Neural crest cell (in vitro differentiated cells): ENCODE results near the gene PDYN. TPM values are rescaled to one million over a fixed set of nuclear protein-coding genes. Genes with fewer than 3 reads are reported as not detected.

ENCODE experiments used
- DNase-seq: peaks from one replicate; pipeline ENCODE4 v3.0.0; 2021; ENCODE audit warnings: low read depth, mixed read lengths, low spot score
- H3K27ac Mint-ChIP-seq: one replicate; pipeline ENCODE4 v1.8.0; 2021; ENCODE audit warnings: mild to moderate bottlenecking, mixed read lengths; ENCODE audit not compliant: unreplicated experiment
- H3K27me3 Mint-ChIP-seq: 2 replicates; pipeline ENCODE4 v1.8.0; 2021; ENCODE audit warnings: low read depth, mild to moderate bottlenecking, mixed read lengths
- H3K36me3 Mint-ChIP-seq: 2 replicates; pipeline ENCODE4 v1.8.0; 2021; ENCODE audit warnings: low read depth, mild to moderate bottlenecking, mixed read lengths
- H3K4me1 Mint-ChIP-seq: 2 replicates; pipeline ENCODE4 v1.8.0; 2021; ENCODE audit warnings: mixed read lengths
- H3K4me3 Mint-ChIP-seq: one replicate; pipeline ENCODE4 v1.8.0; 2021; ENCODE audit warnings: mild to moderate bottlenecking, mixed read lengths
- H3K9me3 Mint-ChIP-seq: 2 replicates; pipeline ENCODE4 v1.8.0; 2021; ENCODE audit warnings: mixed read lengths
- CTCF ChIP-seq: fragments of 200-600 bp; sonication (generic); conservative IDR thresholded peaks from 2 replicates; pipeline ENCODE4 v1.5.0; 2021; ENCODE audit warnings: antibody characterized with exemption, mild to moderate bottlenecking
- total RNA-seq: library from RNA; stranded (reverse); gene quantifications from 2 replicates; pipeline ENCODE4 v1.2.1, GENCODE V29; 2021

PDYN gene
- total RNA-seq, 1 donor from 2014 or later = 0.63 TPM

GRCh38 chr20:1938464-1939269 is 55.2 kb downstream of the PDYN start:
- H3K4me3 Mint-ChIP-seq = no peak overlapping the region
- no peaks in the 10 kb centered on the region for H3K9me3 Mint-ChIP-seq
- peaks cover 13% of the 10 kb centered on the region for H3K27me3 Mint-ChIP-seq
- H3K4me1 Mint-ChIP-seq = no peaks in the 10 kb centered on the region
- no peaks in the 10 kb centered on the region for H3K36me3 Mint-ChIP-seq
- DNase-seq = no peak
- TF ChIP-seq CTCF = no peak
- H3K27ac Mint-ChIP-seq = no peak overlapping the region

- TF ChIP-seq CTCF = no peak
- Mint-ChIP-seq H3K27ac (no peak overlapping the region), H3K4me1 (no peaks in the 10 kb centered on the region), H3K36me3 (no peaks in the 10 kb centered on the region), H3K27me3 (peaks cover 4% of the 10 kb centered on the region), H3K4me3 (no peak overlapping the region), H3K9me3 (no peaks in the 10 kb centered on the region)
- no peak for DNase-seq
Observed at GRCh38 chr20:1937316-1937976, 56.4 kb downstream of the PDYN start.

DNA sequence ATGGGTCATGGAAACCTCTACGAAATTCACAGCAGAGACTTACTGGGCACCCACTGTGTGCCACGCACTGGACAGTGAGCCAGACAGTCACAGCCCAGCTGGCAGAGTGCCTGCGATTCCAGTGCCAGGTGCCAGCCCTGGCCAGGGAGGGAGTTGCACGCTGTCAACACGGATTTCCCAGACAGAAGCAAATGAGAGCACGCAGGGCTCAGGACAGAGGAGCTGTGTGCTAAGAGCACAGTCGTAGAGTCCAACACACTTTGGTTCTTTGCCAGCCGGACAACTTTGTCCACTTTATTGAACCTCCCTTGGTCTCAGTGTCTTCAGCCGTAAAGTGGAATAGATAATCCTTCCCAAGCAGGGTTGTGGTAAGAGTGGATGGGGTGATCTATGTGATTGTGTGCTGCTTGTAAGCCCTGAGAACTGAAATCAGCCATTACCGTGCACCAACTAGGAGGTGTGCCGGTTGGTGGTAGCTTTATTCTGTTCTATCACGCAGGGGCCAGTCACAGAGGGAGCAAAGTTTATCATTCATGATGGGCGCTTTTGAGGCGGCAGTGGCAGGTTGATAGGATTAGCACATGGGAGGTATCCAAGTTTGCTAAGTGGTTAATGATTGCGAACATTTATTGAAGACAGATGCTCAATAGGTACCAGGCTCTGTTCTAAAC is 58.0 kb downstream of the PDYN start:
- Mint-ChIP-seq H3K36me3 (no peaks in the 10 kb centered on the region), H3K9me3 (no peaks in the 10 kb centered on the region), H3K27ac (no peak overlapping the region), H3K4me1 (no peaks in the 10 kb centered on the region), H3K4me3 (no peak overlapping the region), H3K27me3 (peaks cover 4% of the 10 kb centered on the region)
- no peak for TF ChIP-seq CTCF
- no peak for DNase-seq

DNA sequence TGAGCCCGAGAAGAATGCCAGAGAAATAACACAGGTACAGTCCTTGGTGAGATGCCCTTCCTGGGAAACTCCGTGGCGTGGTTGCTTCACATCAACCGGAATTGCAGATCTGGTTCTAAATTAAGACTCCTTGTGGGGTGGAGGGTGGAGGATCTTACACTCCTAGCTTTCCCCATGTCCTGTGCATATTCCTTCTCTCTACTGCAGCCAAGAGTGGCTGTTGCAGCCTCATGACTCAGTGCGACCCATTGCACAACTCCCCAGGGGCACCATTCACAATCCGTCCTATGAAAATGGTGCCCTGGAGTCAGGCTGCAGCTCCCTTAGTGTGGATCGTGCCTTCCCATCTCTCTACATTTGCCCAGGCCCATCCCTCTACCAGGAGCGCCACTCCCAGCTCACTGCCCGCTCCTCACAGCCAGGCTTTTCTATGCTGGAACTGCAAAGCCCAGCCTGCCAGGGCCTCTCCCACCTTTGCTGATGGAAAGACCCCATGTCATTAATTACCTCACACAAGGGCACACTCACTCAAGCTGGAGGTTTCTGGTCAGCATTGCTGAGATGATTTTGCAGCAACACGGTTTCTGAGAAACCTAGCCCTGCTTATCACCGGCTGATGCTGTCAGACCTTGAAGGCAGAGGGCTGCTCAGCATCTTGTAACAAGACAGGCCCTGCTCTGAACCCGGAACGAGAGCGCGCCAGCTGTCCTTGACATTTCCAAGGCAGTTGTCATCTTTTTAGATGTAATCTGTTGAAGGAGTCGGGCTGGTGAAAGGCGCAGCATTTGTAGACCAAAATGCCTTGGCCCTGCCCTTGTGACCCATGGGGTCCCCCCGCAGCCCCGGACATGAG is 58.9 kb downstream of the PDYN start:
- Mint-ChIP-seq H3K9me3 (no peaks in the 10 kb centered on the region), H3K27ac (no peak overlapping the region), H3K4me3 (no peak overlapping the region), H3K27me3 (peaks cover 4% of the 10 kb centered on the region), H3K36me3 (no peaks in the 10 kb centered on the region), H3K4me1 (no peaks in the 10 kb centered on the region)
- DNase-seq = no peak
- TF ChIP-seq CTCF = no peak

DNA sequence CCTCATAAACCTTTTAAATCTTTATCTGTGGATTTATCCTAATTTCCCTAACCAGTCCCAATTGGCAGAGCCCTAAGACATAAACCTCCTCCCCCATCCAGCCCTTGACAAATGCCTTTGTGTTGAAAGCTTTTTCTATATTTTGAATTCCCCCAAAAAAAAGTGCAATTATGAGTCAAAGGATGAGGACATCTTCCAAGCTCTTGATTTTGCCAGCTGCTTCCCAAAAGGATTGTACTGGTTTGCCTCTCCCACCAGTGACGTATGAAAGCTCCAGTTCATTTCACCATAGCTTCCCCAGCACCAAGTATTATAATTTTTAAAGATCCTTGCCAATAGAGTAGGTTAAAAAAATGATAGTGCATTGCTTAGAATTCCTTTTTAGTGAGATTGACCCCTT is 59.7 kb downstream of the PDYN start:
- no peak for TF ChIP-seq CTCF
- no peaks in the 10 kb centered on the region for H3K9me3 Mint-ChIP-seq
- H3K27ac Mint-ChIP-seq = no peak overlapping the region
- H3K4me3 Mint-ChIP-seq = no peak overlapping the region
- peaks cover 4% of the 10 kb centered on the region for H3K27me3 Mint-ChIP-seq
- H3K4me1 Mint-ChIP-seq = no peaks in the 10 kb centered on the region
- no peaks in the 10 kb centered on the region for H3K36me3 Mint-ChIP-seq
- DNase-seq = no peak
